SK-N-SH treated with all-trans-retinoic acid at 6 μM for 48 hours (cell line): ENCODE measurements around the gene SAMD4A.

ENCODE experiments used
- CREB5 ChIP-seq: fragments of 250-450 bp; sonication (Bioruptor Pico); IDR thresholded peaks from 2 replicates; pipeline ENCODE4 v1.5.1; 2020; ENCODE audit warnings: low read depth, mild to moderate bottlenecking, moderate library complexity
- CSDC2 ChIP-seq: fragments of 250-450 bp; sonication (Bioruptor Pico); IDR thresholded peaks from 2 replicates; pipeline ENCODE4 v1.5.0; 2020; ENCODE audit warnings: mild to moderate bottlenecking, moderate library complexity
- GLIS3 ChIP-seq: fragments of 250-450 bp; sonication (Bioruptor Pico); IDR thresholded peaks from 2 replicates; pipeline ENCODE4 v1.5.0; 2020; ENCODE audit warnings: mild to moderate bottlenecking, moderate library complexity
- ISL1 ChIP-seq: fragments of 250-450 bp; sonication (Bioruptor Pico); IDR thresholded peaks from 2 replicates; pipeline ENCODE4 v2.1.2; 2022; ENCODE audit warnings: mild to moderate bottlenecking, moderate library complexity
- OSR1 ChIP-seq: fragments of 250-450 bp; sonication (Bioruptor Pico); IDR thresholded peaks from 2 replicates; pipeline ENCODE4 v1.8.0; 2022; ENCODE audit warnings: moderate library complexity, mild to moderate bottlenecking, inconsistent platforms
- PPARA ChIP-seq: fragments of 250-450 bp; sonication (Bioruptor Pico); IDR thresholded peaks from 2 replicates; pipeline ENCODE4 v1.5.0; 2020; ENCODE audit warnings: mild to moderate bottlenecking, borderline replicate concordance
- RARB ChIP-seq: fragments of 250-450 bp; sonication (Bioruptor Pico); IDR thresholded peaks from 2 replicates; pipeline ENCODE4 v1.8.0; 2021; ENCODE audit warnings: mild to moderate bottlenecking, moderate library complexity
- TSHZ2 ChIP-seq: fragments of 250-450 bp; sonication (Bioruptor Pico); IDR thresholded peaks from 2 replicates; pipeline ENCODE4 v1.5.0; 2020; ENCODE audit warnings: mild to moderate bottlenecking, moderate library complexity
- ZFP3 ChIP-seq: fragments of 250-450 bp; sonication (Bioruptor Pico); IDR thresholded peaks from 2 replicates; pipeline ENCODE4 v1.5.0; 2020; ENCODE audit warnings: mild to moderate bottlenecking, moderate library complexity
- ZFP30 ChIP-seq: fragments of 450-650 bp; formaldehyde crosslinking; IDR thresholded peaks from 2 replicates; pipeline ENCODE4 v1.5.0; 2022; ENCODE audit warnings: mild to moderate bottlenecking, moderate library complexity
- TF ChIP-seq, protein P1 (sequence below): fragments of 250-450 bp; sonication (Bioruptor Pico); IDR thresholded peaks from 2 replicates; pipeline ENCODE4 v1.8.0; 2020; ENCODE audit warnings: mild to moderate bottlenecking, moderate library complexity, borderline replicate concordance

GRCh38 chr14:54784060-54784459 is 217.1 kb downstream of the SAMD4A start:
- TF ChIP-seq ISL1 (CRISPR knock-in tag) (no peak), CSDC2 (CRISPR knock-in tag) (no peak), ZFP3 (CRISPR knock-in tag) (no peak), ZFP30 (CRISPR knock-in tag) (no peak), CREB5 (CRISPR knock-in tag) (no peak), GLIS3 (CRISPR knock-in tag) (no peak), RARB (no peak), PPARA (CRISPR knock-in tag) (no peak), TSHZ2 (CRISPR knock-in tag) (no peak), OSR1 (CRISPR knock-in tag) (no peak)
- TF ChIP-seq, protein P1, sequence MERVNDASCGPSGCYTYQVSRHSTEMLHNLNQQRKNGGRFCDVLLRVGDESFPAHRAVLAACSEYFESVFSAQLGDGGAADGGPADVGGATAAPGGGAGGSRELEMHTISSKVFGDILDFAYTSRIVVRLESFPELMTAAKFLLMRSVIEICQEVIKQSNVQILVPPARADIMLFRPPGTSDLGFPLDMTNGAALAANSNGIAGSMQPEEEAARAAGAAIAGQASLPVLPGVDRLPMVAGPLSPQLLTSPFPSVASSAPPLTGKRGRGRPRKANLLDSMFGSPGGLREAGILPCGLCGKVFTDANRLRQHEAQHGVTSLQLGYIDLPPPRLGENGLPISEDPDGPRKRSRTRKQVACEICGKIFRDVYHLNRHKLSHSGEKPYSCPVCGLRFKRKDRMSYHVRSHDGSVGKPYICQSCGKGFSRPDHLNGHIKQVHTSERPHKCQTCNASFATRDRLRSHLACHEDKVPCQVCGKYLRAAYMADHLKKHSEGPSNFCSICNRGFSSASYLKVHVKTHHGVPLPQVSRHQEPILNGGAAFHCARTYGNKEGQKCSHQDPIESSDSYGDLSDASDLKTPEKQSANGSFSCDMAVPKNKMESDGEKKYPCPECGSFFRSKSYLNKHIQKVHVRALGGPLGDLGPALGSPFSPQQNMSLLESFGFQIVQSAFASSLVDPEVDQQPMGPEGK = no peak
